Activated CD4-positive, alpha-beta T cell treated with anti-CD3 and anti-CD28 coated beads, Interleukin-2, amount 10 ng/mL, durations not matched to agents 7 days and 5 days (primary cell): ENCODE results near the gene UPP2. TPM values are rescaled to one million over a fixed set of nuclear protein-coding genes. Genes with fewer than 3 reads are reported as not detected.

ENCODE experiments used
- CTCF ChIA-PET: fragments of 350-600 bp; sonication (Branson Sonifier 250); formaldehyde crosslinking; loops from one replicate; lab custom pipeline; 2021; ENCODE audit warnings: antibody characterized with exemption; lab: Charles Lee
- POLR2A ChIA-PET: fragments of 350-600 bp; sonication (Branson Sonifier 250); formaldehyde crosslinking; loops from one replicate; lab custom pipeline; 2021; ENCODE audit warnings: antibody characterized with exemption; lab: Charles Lee
- DNase-seq: peaks from one replicate; pipeline ENCODE4 v3.0.0-alpha.2; 2020
- H3K27ac Mint-ChIP-seq: one replicate; pipeline ENCODE4 v1.8.0; 2021; ENCODE audit warnings: mild to moderate bottlenecking, moderate library complexity, mixed read lengths
- H3K27me3 Mint-ChIP-seq: one replicate; pipeline ENCODE4 v1.8.0; 2021; ENCODE audit warnings: mixed read lengths
- H3K36me3 Mint-ChIP-seq: one replicate; pipeline ENCODE4 v1.8.0; 2021; ENCODE audit warnings: low read depth, mixed read lengths
- H3K4me1 Mint-ChIP-seq: one replicate; pipeline ENCODE4 v1.8.0; 2021; ENCODE audit warnings: mixed read lengths
- H3K4me3 Mint-ChIP-seq: one replicate; pipeline ENCODE4 v1.8.0; 2021; ENCODE audit warnings: mild to moderate bottlenecking, moderate library complexity, mixed read lengths
- H3K9me3 Mint-ChIP-seq: one replicate; pipeline ENCODE4 v1.8.0; 2021; ENCODE audit warnings: mixed read lengths
- total RNA-seq, 2 experiments: library from RNA; stranded (reverse); gene quantifications; one replicate each; pipeline ENCODE4 v1.2.3, GENCODE V29; 2021

Gene UPP2
- total RNA-seq: not detected

- Mint-ChIP-seq H3K9me3 (no peaks in the 10 kb centered on the region), H3K4me1 (no peaks in the 10 kb centered on the region), H3K27me3 (no peaks in the 10 kb centered on the region), H3K36me3 (no peaks in the 10 kb centered on the region), H3K4me3 (no peak within 1 kb of the TSS), H3K27ac (no peak within 1 kb of the TSS)
- ChIA-PET POLR2A (no interaction called here), CTCF (interaction anchor here (0.5 kb wide), 1 partner anchor 34 kb away, joined by 3 read pairs; no protein-coding TSS in a partner anchor)
- DNase-seq: no peak
Observed at GRCh38 chr2:158101384-158101926, at the start of gene UPP2. TSS of gene UPP2 (plus strand) at chr2:158101876. CDS start at chr2:158102064, 188 bp downstream.

GRCh38 chr2:158052761-158053160, 48.9 kb upstream of the UPP2 start:
- POLR2A ChIA-PET: no interaction called here
- Mint-ChIP-seq H3K36me3 (no peaks in the 10 kb centered on the region), H3K27me3 (peaks cover 7% of the 10 kb centered on the region), H3K4me3 (no peak overlapping the region), H3K9me3 (no peaks in the 10 kb centered on the region), H3K4me1 (no peaks in the 10 kb centered on the region), H3K27ac (no peak overlapping the region)
- CTCF ChIA-PET: no interaction called here
- no peak for DNase-seq

- Mint-ChIP-seq H3K4me3 (no peak overlapping the region), H3K9me3 (no peaks in the 10 kb centered on the region), H3K27ac (no peak overlapping the region), H3K36me3 (no peaks in the 10 kb centered on the region), H3K4me1 (no peaks in the 10 kb centered on the region), H3K27me3 (no peaks in the 10 kb centered on the region)
- ChIA-PET CTCF (interaction anchor here (1.0 kb wide), 1 partner anchor 57 kb away, joined by 3 read pairs; no protein-coding TSS in a partner anchor), POLR2A (no interaction called here)
- DNase-seq: no peak
Observed at GRCh38 chr2:158056875-158057274, 44.8 kb upstream of the UPP2 start.

- no peaks in the 10 kb centered on the region for H3K4me1 Mint-ChIP-seq
- ChIA-PET POLR2A (no interaction called here), CTCF (no interaction called here)
- H3K27ac Mint-ChIP-seq: no peak overlapping the region
- no peaks in the 10 kb centered on the region for H3K9me3 Mint-ChIP-seq
- H3K36me3 Mint-ChIP-seq: no peaks in the 10 kb centered on the region
- no peaks in the 10 kb centered on the region for H3K27me3 Mint-ChIP-seq
- no peak overlapping the region for H3K4me3 Mint-ChIP-seq
- no peak for DNase-seq
Observed at GRCh38 chr2:158060160-158060834, 41.4 kb upstream of the UPP2 start.

GRCh38 chr2:158060835-158061435, 40.7 kb upstream of the UPP2 start:
- H3K4me3 Mint-ChIP-seq: no peak overlapping the region
- no peaks in the 10 kb centered on the region for H3K9me3 Mint-ChIP-seq
- CTCF ChIA-PET: no interaction called here
- H3K27me3 Mint-ChIP-seq: peaks cover 2% of the 10 kb centered on the region
- no peaks in the 10 kb centered on the region for H3K36me3 Mint-ChIP-seq
- DNase-seq: no peak
- H3K27ac Mint-ChIP-seq: no peak overlapping the region
- H3K4me1 Mint-ChIP-seq: no peaks in the 10 kb centered on the region
- POLR2A ChIA-PET: no interaction called here

GRCh38 chr2:158061763-158062162, 39.9 kb upstream of the UPP2 start:
- ChIA-PET POLR2A (no interaction called here), CTCF (no interaction called here)
- no peaks in the 10 kb centered on the region for H3K4me1 Mint-ChIP-seq
- DNase-seq: no peak
- peaks cover 2% of the 10 kb centered on the region for H3K27me3 Mint-ChIP-seq
- H3K27ac Mint-ChIP-seq: no peak overlapping the region
- no peak overlapping the region for H3K4me3 Mint-ChIP-seq
- no peaks in the 10 kb centered on the region for H3K9me3 Mint-ChIP-seq
- no peaks in the 10 kb centered on the region for H3K36me3 Mint-ChIP-seq

- POLR2A ChIA-PET: no interaction called here
- Mint-ChIP-seq H3K9me3 (no peaks in the 10 kb centered on the region), H3K4me3 (no peak overlapping the region), H3K36me3 (no peaks in the 10 kb centered on the region), H3K27ac (no peak overlapping the region), H3K4me1 (no peaks in the 10 kb centered on the region), H3K27me3 (peaks cover 2% of the 10 kb centered on the region)
- no peak for DNase-seq
- CTCF ChIA-PET: no interaction called here
Observed at GRCh38 chr2:158066046-158066713, 35.5 kb upstream of the UPP2 start.

- H3K4me3 Mint-ChIP-seq: no peak overlapping the region
- DNase-seq: no peak
- no peaks in the 10 kb centered on the region for H3K9me3 Mint-ChIP-seq
- no peaks in the 10 kb centered on the region for H3K36me3 Mint-ChIP-seq
- ChIA-PET POLR2A (no interaction called here), CTCF (no interaction called here)
- peaks cover 8% of the 10 kb centered on the region for H3K27me3 Mint-ChIP-seq
- no peaks in the 10 kb centered on the region for H3K4me1 Mint-ChIP-seq
- H3K27ac Mint-ChIP-seq: no peak overlapping the region
Observed at GRCh38 chr2:158071018-158071417, 30.7 kb upstream of the UPP2 start.

- DNase-seq: no peak
- Mint-ChIP-seq H3K4me1 (no peaks in the 10 kb centered on the region), H3K9me3 (no peaks in the 10 kb centered on the region), H3K27ac (no peak overlapping the region), H3K27me3 (peaks cover 12% of the 10 kb centered on the region), H3K36me3 (no peaks in the 10 kb centered on the region), H3K4me3 (no peak overlapping the region)
- POLR2A ChIA-PET: no interaction called here
- CTCF ChIA-PET: no interaction called here
Observed at GRCh38 chr2:158072361-158072760, 29.3 kb upstream of the UPP2 start.

- H3K27ac Mint-ChIP-seq: no peak overlapping the region
- H3K36me3 Mint-ChIP-seq: no peaks in the 10 kb centered on the region
- ChIA-PET POLR2A (no interaction called here), CTCF (no interaction called here)
- H3K27me3 Mint-ChIP-seq: peaks cover 15% of the 10 kb centered on the region
- H3K4me1 Mint-ChIP-seq: no peaks in the 10 kb centered on the region
- H3K9me3 Mint-ChIP-seq: no peaks in the 10 kb centered on the region
- no peak for DNase-seq
- no peak overlapping the region for H3K4me3 Mint-ChIP-seq
Observed at GRCh38 chr2:158079672-158080071, 22.0 kb upstream of the UPP2 start.

- Mint-ChIP-seq H3K36me3 (no peaks in the 10 kb centered on the region), H3K27me3 (peaks cover 22% of the 10 kb centered on the region), H3K4me1 (no peaks in the 10 kb centered on the region), H3K9me3 (peaks cover 4% of the 10 kb centered on the region), H3K4me3 (no peak overlapping the region), H3K27ac (no peak overlapping the region)
- DNase-seq: no peak
- ChIA-PET POLR2A (no interaction called here), CTCF (no interaction called here)
Observed at GRCh38 chr2:158088093-158088492, 13.6 kb upstream of the UPP2 start.

- peaks cover 4% of the 10 kb centered on the region for H3K9me3 Mint-ChIP-seq
- CTCF ChIA-PET: no interaction called here
- H3K27me3 Mint-ChIP-seq: peaks cover 20% of the 10 kb centered on the region
Observed at GRCh38 chr2:158089322-158089721, 12.4 kb upstream of the UPP2 start.

GRCh38 chr2:158091647-158092046, 10.0 kb upstream of the UPP2 start:
- Mint-ChIP-seq H3K4me1 (no peaks in the 10 kb centered on the region), H3K4me3 (no peak overlapping the region), H3K27ac (no peak overlapping the region), H3K27me3 (peaks cover 4% of the 10 kb centered on the region), H3K36me3 (no peaks in the 10 kb centered on the region), H3K9me3 (peaks cover 4% of the 10 kb centered on the region)
- ChIA-PET CTCF (no interaction called here), POLR2A (no interaction called here)
- no peak for DNase-seq

More at GRCh38 chr2:158089322-158089721, 12.4 kb upstream of the UPP2 start:
- Mint-ChIP-seq H3K36me3 (no peaks in the 10 kb centered on the region), H3K27ac (no peak overlapping the region), H3K4me1 (no peaks in the 10 kb centered on the region), H3K4me3 (no peak overlapping the region)
- POLR2A ChIA-PET: no interaction called here
- no peak for DNase-seq
